HG03139 (cell line): ENCODE measurements around the gene VSIG4.
"Not testable (repeated sequence)": the region's sequence is repeated elsewhere in the genome, so short reads cannot be mapped to it uniquely, and the experiment has no call there.

Experiments
- ATAC-seq: cut with Tn5 transposase; IDR thresholded peaks from one replicate; pipeline ENCODE4 v1.9.1; 2021; ENCODE audit not compliant: unreplicated experiment

Gene VSIG4, protein sequence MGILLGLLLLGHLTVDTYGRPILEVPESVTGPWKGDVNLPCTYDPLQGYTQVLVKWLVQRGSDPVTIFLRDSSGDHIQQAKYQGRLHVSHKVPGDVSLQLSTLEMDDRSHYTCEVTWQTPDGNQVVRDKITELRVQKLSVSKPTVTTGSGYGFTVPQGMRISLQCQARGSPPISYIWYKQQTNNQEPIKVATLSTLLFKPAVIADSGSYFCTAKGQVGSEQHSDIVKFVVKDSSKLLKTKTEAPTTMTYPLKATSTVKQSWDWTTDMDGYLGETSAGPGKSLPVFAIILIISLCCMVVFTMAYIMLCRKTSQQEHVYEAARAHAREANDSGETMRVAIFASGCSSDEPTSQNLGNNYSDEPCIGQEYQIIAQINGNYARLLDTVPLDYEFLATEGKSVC

GRCh38 chrX:66039944-66040343 lies at the start of gene VSIG4:
Gene VSIG4 (minus strand): TSS chrX:66040080. CDS start chrX:66039998, 82 bp downstream.
- no peak for ATAC-seq

DNA sequence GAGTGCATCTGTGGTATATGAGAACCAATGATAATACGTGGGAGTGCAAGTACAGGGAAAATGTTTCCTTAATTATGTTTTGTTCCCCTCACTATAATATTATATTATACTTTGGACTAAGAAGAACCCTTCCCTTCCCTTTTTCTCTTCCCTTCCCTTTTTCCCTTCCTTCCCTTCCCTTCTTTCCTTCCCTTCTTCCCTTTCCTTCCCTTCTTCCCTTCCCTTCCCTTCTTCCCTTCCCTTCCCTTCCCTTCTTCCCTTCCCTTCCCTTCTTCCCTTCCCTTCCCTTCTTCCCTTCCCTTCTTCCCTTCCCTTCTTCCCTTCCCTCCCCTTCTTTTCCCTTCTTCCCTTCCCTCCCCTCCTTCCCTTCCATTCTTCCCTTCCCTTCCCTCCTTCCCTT lies 36.9 kb upstream of the VSIG4 start:
- no peak for ATAC-seq

GRCh38 chrX:66074920-66075879 lies 35.3 kb upstream of the VSIG4 start:
- no peak for ATAC-seq

GRCh38 chrX:66071126-66071525 lies 31.2 kb upstream of the VSIG4 start:
- ATAC-seq, result no peak

DNA sequence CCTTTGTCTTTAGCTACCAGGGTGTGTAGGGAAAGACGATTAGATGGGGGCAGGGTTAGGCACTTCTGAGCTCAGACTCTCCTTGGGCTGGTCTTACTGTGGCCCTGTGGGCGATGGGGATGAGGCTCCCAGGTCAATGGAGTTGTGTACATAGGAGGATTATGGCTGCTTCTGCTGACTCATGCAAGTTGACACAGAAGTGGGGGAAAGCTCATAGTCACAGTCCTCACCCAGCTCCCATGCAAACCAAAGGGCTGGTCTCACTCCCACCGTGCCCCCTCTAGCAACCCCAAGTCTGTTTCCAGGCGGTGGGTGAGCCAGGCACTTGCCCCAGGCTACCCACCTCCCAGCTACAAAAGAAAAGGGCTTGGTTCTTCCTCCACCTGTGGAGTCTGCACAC lies 24.4 kb upstream of the VSIG4 start:
- ATAC-seq, result no peak

- not testable (repeated sequence) for ATAC-seq
Observed at GRCh38 chrX:66057019-66057418, 17.1 kb upstream of the VSIG4 start.

DNA sequence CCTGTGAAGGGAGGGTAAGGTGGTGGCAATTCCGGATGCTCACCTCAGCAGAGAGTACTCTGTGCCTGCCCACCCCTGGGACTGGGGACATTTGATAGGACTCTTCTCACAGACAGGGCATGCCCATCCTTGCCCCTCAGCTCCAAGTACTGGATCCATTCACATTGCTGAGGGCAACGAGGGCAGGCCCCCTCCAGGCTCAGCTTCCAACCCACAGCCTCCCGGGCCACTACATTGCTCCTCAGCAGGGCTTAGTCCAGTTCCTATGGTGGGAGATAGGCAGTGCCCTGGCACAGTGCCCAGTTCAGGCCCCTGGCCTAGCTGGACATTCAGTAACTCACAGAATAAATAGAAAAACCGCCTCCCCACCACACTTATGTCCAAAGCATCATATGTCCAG lies 15.1 kb upstream of the VSIG4 start:
- ATAC-seq, result no peak

GRCh38 chrX:66053414-66053813 lies 13.5 kb upstream of the VSIG4 start:
- ATAC-seq, result no peak

DNA sequence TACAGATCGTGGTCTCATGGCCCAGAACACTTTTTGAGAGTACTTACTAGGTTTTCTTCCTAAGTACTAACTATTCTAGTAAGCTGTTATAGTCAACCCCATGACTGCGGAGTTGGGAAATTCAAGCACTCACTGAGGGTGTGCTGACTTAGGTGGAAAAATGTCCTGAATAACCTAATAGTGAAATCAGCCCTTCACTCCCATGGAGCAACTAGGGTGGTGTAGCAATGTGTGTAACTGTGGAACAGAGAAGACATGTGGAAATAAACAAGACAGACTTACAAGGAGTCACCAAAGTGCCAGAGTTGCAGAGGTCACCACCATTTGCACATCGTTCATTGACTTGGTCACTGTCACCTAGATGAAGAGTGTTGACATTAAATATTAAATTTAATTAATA lies 12.1 kb upstream of the VSIG4 start:
- no peak for ATAC-seq

DNA sequence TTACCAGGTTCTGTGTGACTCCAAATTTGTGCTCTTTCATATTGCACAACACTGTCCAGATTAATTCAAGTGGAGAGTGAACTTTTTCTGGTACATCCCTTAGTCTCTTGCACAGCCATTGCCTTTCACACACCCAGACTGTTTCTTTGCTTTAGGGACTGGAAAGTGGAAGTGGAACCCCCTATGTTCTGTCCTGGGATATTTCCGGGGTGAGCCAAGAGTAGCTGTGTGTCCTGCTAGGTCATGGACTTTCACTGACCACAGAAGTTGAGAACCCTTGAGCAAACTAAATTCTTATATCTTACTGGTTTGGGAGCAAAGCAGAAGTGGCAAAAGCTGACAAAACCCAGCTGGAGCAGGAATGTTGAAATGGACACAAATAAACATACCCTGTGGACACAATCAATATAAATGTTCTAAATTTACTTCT lies 10.3 kb upstream of the VSIG4 start:
- ATAC-seq, result no peak

DNA sequence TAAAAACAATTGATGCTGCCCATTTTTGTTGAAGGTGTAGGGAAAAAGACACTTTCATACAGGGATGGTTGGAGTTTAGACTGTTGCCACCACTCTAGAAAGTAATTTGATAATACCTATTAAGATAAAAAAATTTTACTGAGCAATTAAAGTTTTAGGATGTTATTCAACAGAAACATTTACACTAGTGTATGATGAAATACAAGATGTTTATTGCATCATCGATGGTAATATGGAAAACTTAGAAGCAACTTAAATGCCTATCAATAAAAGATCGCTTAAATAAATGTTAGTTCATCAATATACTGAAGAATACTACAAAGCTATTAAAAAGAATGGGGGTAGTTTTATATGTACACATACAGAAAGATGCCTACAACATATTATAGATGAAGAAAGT lies 9.2 kb upstream of the VSIG4 start:
- no peak for ATAC-seq

- ATAC-seq, result peak; percentile 56
Observed at GRCh38 chrX:66046612-66047235, 6.8 kb upstream of the VSIG4 start.

GRCh38 chrX:66045894-66046293 lies 6.0 kb upstream of the VSIG4 start:
- no peak for ATAC-seq

GRCh38 chrX:66043584-66043983 lies 3.7 kb upstream of the VSIG4 start:
- ATAC-seq, result no peak

DNA sequence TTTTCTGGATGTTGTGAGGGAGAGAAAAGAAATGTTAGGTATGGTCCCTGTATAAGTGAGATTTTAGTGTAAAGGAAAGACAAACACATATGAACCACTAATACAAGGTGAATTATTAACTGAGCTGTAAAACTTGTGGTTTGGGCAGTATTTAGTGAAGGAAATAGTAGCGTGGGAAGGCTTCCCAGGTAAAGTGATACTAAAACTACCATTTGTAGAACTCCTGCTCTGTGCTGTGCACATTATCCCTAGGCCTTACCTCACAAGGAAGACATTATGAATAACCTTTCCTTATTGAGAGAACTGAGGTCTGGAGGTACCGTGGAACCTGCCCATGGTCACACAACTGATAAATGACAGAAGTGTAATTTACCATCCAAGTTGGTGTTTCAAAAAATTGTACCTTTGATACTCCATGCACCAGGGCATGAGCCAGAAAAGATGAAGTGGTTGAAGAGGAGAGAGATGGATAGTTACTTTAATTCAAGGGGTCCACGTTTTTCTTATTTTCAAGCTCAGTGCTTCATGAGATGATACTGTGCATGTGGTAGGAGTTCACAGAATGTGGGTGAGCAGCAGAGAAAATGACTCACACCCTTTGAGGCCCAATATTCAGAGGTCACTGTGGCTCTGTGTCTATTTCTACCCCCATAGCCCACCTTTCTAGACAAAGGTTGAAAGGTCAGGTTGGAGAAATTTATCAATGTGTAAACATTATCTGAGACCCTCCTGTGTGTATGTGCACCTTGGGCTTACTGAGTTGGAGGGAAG lies 2.6 kb upstream of the VSIG4 start:
- no peak for ATAC-seq

- ATAC-seq, result no peak
Observed at GRCh38 chrX:66038115-66038514, 1.8 kb downstream of the VSIG4 start.

GRCh38 chrX:66036231-66036630 lies 3.6 kb downstream of the VSIG4 start:
- ATAC-seq, result no peak

- ATAC-seq, result no peak
Observed at GRCh38 chrX:66035667-66036066, 4.2 kb downstream of the VSIG4 start.

DNA sequence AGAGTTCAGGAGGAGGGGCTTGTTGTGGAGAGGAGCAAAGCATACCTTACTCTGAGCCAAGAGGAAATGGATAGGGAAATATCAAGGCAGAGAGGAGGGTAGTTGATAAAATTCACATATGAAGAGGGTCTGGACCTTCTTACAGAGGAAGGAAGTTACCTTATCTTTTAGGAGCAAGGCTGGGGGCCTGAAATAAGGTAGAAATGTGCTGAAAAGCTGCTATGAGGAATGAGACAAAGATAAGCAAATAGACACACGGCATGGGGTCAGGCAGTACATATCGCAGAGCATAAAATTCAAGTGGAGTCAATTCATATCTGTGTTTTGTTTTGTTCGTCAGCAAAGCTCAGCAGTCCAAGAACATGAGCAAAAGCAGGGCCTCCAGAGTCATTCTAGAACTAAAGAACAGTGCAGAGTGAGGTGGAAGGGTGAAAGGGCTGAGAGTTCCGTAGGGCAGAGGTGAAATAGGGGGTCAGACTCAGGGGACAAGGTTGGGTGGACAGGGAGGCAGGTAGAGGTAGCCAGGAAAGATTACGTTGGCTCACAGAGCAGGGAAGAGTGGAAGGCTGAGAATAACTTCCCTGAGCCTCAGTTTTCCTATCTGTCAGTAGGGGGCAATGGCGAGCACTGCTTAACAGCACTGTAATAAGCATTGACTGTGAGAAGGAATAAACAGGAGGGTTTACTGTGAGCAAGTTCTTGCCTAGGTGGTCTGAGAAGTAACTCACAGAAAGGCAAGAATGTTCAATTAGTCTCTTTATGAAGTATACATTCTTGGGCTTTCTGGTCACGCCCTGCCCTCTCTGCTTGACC lies 9.2 kb downstream of the VSIG4 start:
- ATAC-seq, result no peak

- no peak for ATAC-seq
Observed at GRCh38 chrX:66028936-66029335, 10.9 kb downstream of the VSIG4 start.
